Measurements from ENCODE around the gene IFIT1. TPM values are rescaled to one million over a fixed set of nuclear protein-coding genes. Genes with fewer than 3 reads are reported as not detected.

IFIT1 gene
- total RNA-seq, 5 donors from 2014 or later (not counting 1 experiment from before 2014, with no cell fraction given), result 1.7 to 5.5 (median 3.0) TPM

- Mint-ChIP-seq H3K27ac (peak overlapping the region; percentile 74 to 80), H3K27me3 (no peaks in the 10 kb centered on the region), H3K36me3 (peaks cover 39% of the 10 kb centered on the region), H3K9me3 (no peaks in the 10 kb centered on the region), H3K4me3 (peak overlapping the region; percentile 17 to 49 (median 34)), H3K4me1 (peaks cover 43 to 64% (median 53%) of the 10 kb centered on the region in 3 donors)
- no CpG with 5 or more reads among the region's 3 CpGs for WGBS (ENCODE audit: insufficient coverage)
- peak in 14 of 35 experiments; percentile 5 to 65 (median 21) for DNase-seq
- Histone ChIP-seq H3K36me3 (ENCODE audit: control insufficient read depth in 2 of 2, extremely low read depth in 1 of 2, insufficient read depth in 1 of 2, low read length in 1 of 2) (peaks cover 0 to 18% of the 10 kb centered on the region in 2 donors), H3K4me3 (ENCODE audit: control insufficient read depth in 1 of 2, extremely low read depth in 1 of 2, low read length in 1 of 2) (no peak overlapping the region), H3K4me1 (ENCODE audit: control insufficient read depth in 1 of 2, extremely low read depth in 1 of 2, insufficient read depth in 2 of 2, low read length in 2 of 2) (peaks cover 6 to 27% of the 10 kb centered on the region in 2 experiments), H3K9me3 (no peaks in the 10 kb centered on the region), H3K27me3 (replicated peaks in 1 of 2; ENCODE audit: control insufficient read depth in 2 of 2, extremely low read depth in 1 of 2, insufficient read depth in 2 of 2, low read length in 1 of 2) (no peaks in the 10 kb centered on the region), H3K27ac (ENCODE audit: low read length) (no peak overlapping the region)
- CTCF ChIA-PET, result interaction anchor here (0.7 to 1.6 kb wide), 8 partner anchors 9 to 168 kb away, joined by 3 to 9 read pairs (median 4); partner anchors contain the start of genes IFIT2 (in 1 of the 2) and LIPA (in 1 of the 2)
- POLR2A ChIA-PET, result interaction anchor here (0.7 to 1.1 kb wide), 2 partner anchors 84 to 88 kb away, joined by 4 read pairs; no protein-coding TSS in a partner anchor
- ATAC-seq (replicated peaks in 1 of 4), result peak in 1 of 4 experiments; percentile 37
Observed at GRCh38 chr10:89419548-89419947, 27.1 kb downstream of the IFIT1 start.

GRCh38 chr10:89421018-89421476, 28.6 kb downstream of the IFIT1 start:
- H3K27me3 Mint-ChIP-seq, result no peaks in the 10 kb centered on the region
- DNase-seq (no peak), ATAC-seq (replicated peaks in 1 of 4) (no peak)
- Histone ChIP-seq H3K9me3 (no peaks in the 10 kb centered on the region), H3K27ac (ENCODE audit: low read length) (no peak overlapping the region), H3K4me1 (ENCODE audit: control insufficient read depth in 1 of 2, extremely low read depth in 1 of 2, insufficient read depth in 2 of 2, low read length in 2 of 2) (peaks cover 4 to 17% of the 10 kb centered on the region in 2 experiments), H3K27me3 (replicated peaks in 1 of 2; ENCODE audit: control insufficient read depth in 2 of 2, extremely low read depth in 1 of 2, insufficient read depth in 2 of 2, low read length in 1 of 2) (no peaks in the 10 kb centered on the region), H3K4me3 (ENCODE audit: control insufficient read depth in 1 of 2, extremely low read depth in 1 of 2, low read length in 1 of 2) (no peak overlapping the region), H3K36me3 (ENCODE audit: control insufficient read depth in 2 of 2, extremely low read depth in 1 of 2, insufficient read depth in 1 of 2, low read length in 1 of 2) (peaks cover 0 to 18% of the 10 kb centered on the region in 2 donors)
- H3K36me3 Mint-ChIP-seq, result peaks cover 37% of the 10 kb centered on the region
- POLR2A ChIA-PET, result no interaction called here
- WGBS (ENCODE audit: insufficient coverage), result 100% methylated on average over 2 of the region's 2 CpGs
- H3K4me1 Mint-ChIP-seq, result peaks cover 34 to 55% (median 44%) of the 10 kb centered on the region in 3 donors
- CTCF ChIA-PET, result interaction anchor here in 1 of 2 donors (1.1 kb wide), 1 partner anchor 29 kb away, joined by 4 read pairs; the partner anchor contains the start of gene IFIT1
- H3K9me3 Mint-ChIP-seq, result no peaks in the 10 kb centered on the region
- no peak overlapping the region for H3K4me3 Mint-ChIP-seq
- peak overlapping the region; percentile 66 to 69 for H3K27ac Mint-ChIP-seq

GRCh38 chr10:89425000-89425399, 32.6 kb downstream of the IFIT1 start:
- no peak overlapping the region for H3K4me3 ChIP-seq (ENCODE audit: control insufficient read depth in 1 of 2, extremely low read depth in 1 of 2, low read length in 1 of 2)
- ATAC-seq (replicated peaks in 1 of 4), result no peak
- no peak for DNase-seq
- Mint-ChIP-seq H3K9me3 (no peaks in the 10 kb centered on the region), H3K27me3 (no peaks in the 10 kb centered on the region), H3K36me3 (peaks cover 18% of the 10 kb centered on the region), H3K4me3 (no peak overlapping the region), H3K4me1 (peaks cover 7 to 23% (median 15%) of the 10 kb centered on the region in 3 donors), H3K27ac (no peak overlapping the region)
- no CpG with 5 or more reads among the region's 5 CpGs for WGBS (ENCODE audit: insufficient coverage)
- H3K4me1 ChIP-seq (ENCODE audit: control insufficient read depth in 1 of 2, extremely low read depth in 1 of 2, insufficient read depth in 2 of 2, low read length in 2 of 2), result no peaks in the 10 kb centered on the region
- H3K27ac ChIP-seq (ENCODE audit: low read length), result no peak overlapping the region
- H3K36me3 ChIP-seq (ENCODE audit: control insufficient read depth in 2 of 2, extremely low read depth in 1 of 2, insufficient read depth in 1 of 2, low read length in 1 of 2), result peaks cover 0 to 5% of the 10 kb centered on the region in 2 donors
- no peaks in the 10 kb centered on the region for H3K27me3 ChIP-seq (replicated peaks in 1 of 2; ENCODE audit: control insufficient read depth in 2 of 2, extremely low read depth in 1 of 2, insufficient read depth in 2 of 2, low read length in 1 of 2)
- POLR2A ChIA-PET, result no interaction called here
- H3K9me3 ChIP-seq, result no peaks in the 10 kb centered on the region
- CTCF ChIA-PET, result no interaction called here

DNA sequence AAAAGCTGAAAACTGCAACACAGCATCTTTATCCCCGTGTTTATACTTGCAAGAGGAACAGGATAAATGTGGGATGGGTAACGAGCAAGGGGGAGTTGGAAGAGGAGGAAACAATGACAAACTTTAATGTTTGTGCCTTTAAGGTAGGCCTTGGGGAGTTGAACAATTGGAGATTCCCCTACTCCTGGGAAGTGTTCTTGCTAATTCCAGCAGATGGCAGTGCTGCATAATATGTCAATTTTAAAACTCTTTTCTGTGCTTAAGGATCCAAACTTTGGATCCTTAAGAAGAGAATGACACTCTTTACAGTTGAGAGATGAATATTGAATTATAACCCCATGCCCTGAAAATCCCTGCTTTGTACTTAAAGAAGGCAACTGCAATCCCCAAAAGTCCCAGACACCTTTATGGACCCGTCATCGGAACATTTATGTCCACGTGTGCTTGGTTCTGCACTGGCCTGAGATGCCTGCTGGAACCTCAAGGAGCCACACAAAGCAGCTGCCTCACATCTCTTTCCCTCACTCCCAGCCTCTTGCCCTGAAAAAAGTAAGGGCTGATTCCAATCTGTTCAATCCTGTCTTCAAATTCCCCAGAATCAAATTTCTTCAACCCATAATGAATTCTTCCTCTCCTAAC, 33.9 kb downstream of the IFIT1 start:
- DNase-seq (peak in 1 of 35 experiments; percentile 61), ATAC-seq (replicated peaks in 1 of 4) (peak; percentile 52 to 66 (median 60))
- H3K4me1 ChIP-seq (ENCODE audit: control insufficient read depth in 1 of 2, extremely low read depth in 1 of 2, insufficient read depth in 2 of 2, low read length in 2 of 2), result no peaks in the 10 kb centered on the region
- no peaks in the 10 kb centered on the region for H3K27me3 Mint-ChIP-seq
- ChIA-PET CTCF (no interaction called here), POLR2A (no interaction called here)
- no peaks in the 10 kb centered on the region for H3K27me3 ChIP-seq (replicated peaks in 1 of 2; ENCODE audit: control insufficient read depth in 2 of 2, extremely low read depth in 1 of 2, insufficient read depth in 2 of 2, low read length in 1 of 2)
- H3K9me3 Mint-ChIP-seq, result no peaks in the 10 kb centered on the region
- no peak overlapping the region for H3K27ac Mint-ChIP-seq
- WGBS (ENCODE audit: insufficient coverage), result 97% methylated on average over 3 of the region's 5 CpGs
- H3K36me3 Mint-ChIP-seq, result peaks cover 6% of the 10 kb centered on the region
- no peak overlapping the region for H3K27ac ChIP-seq (ENCODE audit: low read length)
- no peak overlapping the region for H3K4me3 Mint-ChIP-seq
- H3K9me3 ChIP-seq, result no peaks in the 10 kb centered on the region
- H3K36me3 ChIP-seq (ENCODE audit: control insufficient read depth in 2 of 2, extremely low read depth in 1 of 2, insufficient read depth in 1 of 2, low read length in 1 of 2), result no peaks in the 10 kb centered on the region
- H3K4me3 ChIP-seq (ENCODE audit: control insufficient read depth in 1 of 2, extremely low read depth in 1 of 2, low read length in 1 of 2), result no peak overlapping the region
- H3K4me1 Mint-ChIP-seq, result peaks cover 0 to 11% (median 2%) of the 10 kb centered on the region in 3 donors

- WGBS (ENCODE audit: insufficient coverage), result no CpG with 5 or more reads among the region's 4 CpGs
Observed at GRCh38 chr10:89427629-89428028, 35.2 kb downstream of the IFIT1 start.

DNA sequence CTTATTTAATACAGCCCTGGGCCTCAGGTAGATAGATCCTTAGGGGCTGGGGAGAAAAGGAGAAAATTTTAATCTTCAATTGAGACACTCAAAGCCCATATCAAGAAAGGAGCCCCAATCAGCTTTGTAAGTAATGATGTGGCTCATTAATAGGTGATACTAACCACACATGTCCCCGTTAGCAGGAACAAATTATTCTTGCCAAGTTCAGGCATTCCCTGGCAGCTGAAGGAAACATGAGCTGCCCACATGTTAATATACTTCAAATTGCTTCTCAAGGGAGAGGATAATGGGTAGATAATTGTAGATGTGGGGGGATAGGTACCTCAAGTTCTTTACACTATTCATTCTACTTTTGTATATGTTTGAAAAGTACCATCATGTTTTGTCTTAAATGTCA, 36.5 kb downstream of the IFIT1 start:
- ChIA-PET POLR2A (interaction anchor here in 1 of 2 donors (0.6 kb wide), 1 partner anchor 73 kb away, joined by 7 read pairs; no protein-coding TSS in a partner anchor), CTCF (interaction anchor here (0.6 to 1.2 kb wide), 3 partner anchors 10 kb away, joined by 3 read pairs; no protein-coding TSS in a partner anchor)
- H3K4me1 ChIP-seq (ENCODE audit: control insufficient read depth in 1 of 2, extremely low read depth in 1 of 2, insufficient read depth in 2 of 2, low read length in 2 of 2), result no peaks in the 10 kb centered on the region
- Mint-ChIP-seq H3K4me3 (no peak overlapping the region), H3K27ac (no peak overlapping the region), H3K36me3 (no peaks in the 10 kb centered on the region), H3K27me3 (no peaks in the 10 kb centered on the region), H3K4me1 (no peaks in the 10 kb centered on the region), H3K9me3 (no peaks in the 10 kb centered on the region)
- ATAC-seq (replicated peaks in 1 of 4) (no peak), DNase-seq (no peak)
- no peaks in the 10 kb centered on the region for H3K9me3 ChIP-seq
- no CpG with 5 or more reads among the region's 1 CpG for WGBS (ENCODE audit: insufficient coverage)
- no peak overlapping the region for H3K4me3 ChIP-seq (ENCODE audit: control insufficient read depth in 1 of 2, extremely low read depth in 1 of 2, low read length in 1 of 2)
- H3K27ac ChIP-seq (ENCODE audit: low read length), result no peak overlapping the region
- H3K27me3 ChIP-seq (replicated peaks in 1 of 2; ENCODE audit: control insufficient read depth in 2 of 2, extremely low read depth in 1 of 2, insufficient read depth in 2 of 2, low read length in 1 of 2), result no peaks in the 10 kb centered on the region
- no peaks in the 10 kb centered on the region for H3K36me3 ChIP-seq (ENCODE audit: control insufficient read depth in 2 of 2, extremely low read depth in 1 of 2, insufficient read depth in 1 of 2, low read length in 1 of 2)

More at GRCh38 chr10:89427629-89428028, 35.2 kb downstream of the IFIT1 start:
- H3K4me1 ChIP-seq (ENCODE audit: control insufficient read depth in 1 of 2, extremely low read depth in 1 of 2, insufficient read depth in 2 of 2, low read length in 2 of 2), result no peaks in the 10 kb centered on the region
- H3K27ac Mint-ChIP-seq, result no peak overlapping the region
- peaks cover 0 to 7% (median 0%) of the 10 kb centered on the region in 3 donors for H3K4me1 Mint-ChIP-seq
- DNase-seq (no peak), ATAC-seq (replicated peaks in 1 of 4) (no peak)
- H3K27me3 ChIP-seq (replicated peaks in 1 of 2; ENCODE audit: control insufficient read depth in 2 of 2, extremely low read depth in 1 of 2, insufficient read depth in 2 of 2, low read length in 1 of 2), result no peaks in the 10 kb centered on the region
- POLR2A ChIA-PET, result interaction anchor here in 1 of 2 donors (0.6 to 1.1 kb wide), 2 partner anchors 14 to 152 kb away, joined by 3 read pairs; no protein-coding TSS in a partner anchor
- CTCF ChIA-PET, result interaction anchor here (0.6 to 1.2 kb wide), 3 partner anchors 8 to 221 kb away, joined by 3 read pairs; partner anchors contain the start of genes CH25H (in 1 of the 2) and IFIT5 (in 1 of the 2)
- H3K4me3 Mint-ChIP-seq, result no peak overlapping the region
- no peaks in the 10 kb centered on the region for H3K36me3 Mint-ChIP-seq
- no peak overlapping the region for H3K27ac ChIP-seq (ENCODE audit: low read length)
- no peaks in the 10 kb centered on the region for H3K9me3 ChIP-seq
- no peak overlapping the region for H3K4me3 ChIP-seq (ENCODE audit: control insufficient read depth in 1 of 2, extremely low read depth in 1 of 2, low read length in 1 of 2)
- no peaks in the 10 kb centered on the region for H3K36me3 ChIP-seq (ENCODE audit: control insufficient read depth in 2 of 2, extremely low read depth in 1 of 2, insufficient read depth in 1 of 2, low read length in 1 of 2)
- H3K27me3 Mint-ChIP-seq, result no peaks in the 10 kb centered on the region
- no peaks in the 10 kb centered on the region for H3K9me3 Mint-ChIP-seq

Measured in T-cell (primary cell).